HG03097 (cell line): ENCODE data around the gene SLC7A4.
"Not testable (repeated sequence)": the region's sequence is repeated elsewhere in the genome, so short reads cannot be mapped to it uniquely, and the experiment has no call there.

Experiments
- ATAC-seq: cut with Tn5 transposase; IDR thresholded peaks from one replicate; pipeline ENCODE4 v1.9.1; 2021; ENCODE audit not compliant: unreplicated experiment, low FRiP score

The SLC7A4 gene

DNA sequence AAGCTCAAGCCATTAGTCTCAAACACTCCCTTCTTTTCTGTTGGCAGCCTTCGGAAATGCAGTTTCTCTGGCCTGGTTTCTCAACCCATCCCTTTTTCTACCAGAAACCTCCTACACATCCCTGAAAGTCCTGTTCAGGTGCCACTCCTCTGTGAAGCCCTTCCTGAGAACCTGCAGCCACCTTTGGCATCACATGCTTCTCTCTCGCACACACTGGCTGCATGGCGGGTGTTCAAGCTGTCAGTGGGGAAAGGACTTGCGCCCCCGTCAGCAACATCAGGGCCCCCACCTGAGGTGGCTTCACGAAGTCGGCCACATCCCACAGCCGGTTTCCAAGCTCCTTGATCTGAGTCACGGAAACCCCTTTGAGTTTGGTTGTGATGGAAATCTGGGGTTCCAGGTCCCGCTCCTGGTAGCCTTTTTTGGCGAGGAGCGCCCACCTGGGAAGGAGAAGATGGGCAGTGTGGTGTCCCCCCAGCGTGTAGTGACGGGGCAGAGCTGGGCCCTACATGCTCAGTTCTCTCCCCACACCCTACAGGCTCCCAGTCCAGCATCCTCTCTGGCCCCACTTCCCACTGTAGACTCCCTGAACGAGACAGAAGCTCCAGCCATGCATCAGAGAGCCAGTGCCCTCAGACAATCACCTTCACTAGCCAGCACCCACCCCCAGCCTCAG lies 11.6 kb upstream of the SLC7A4 start:
- no peak for ATAC-seq

DNA sequence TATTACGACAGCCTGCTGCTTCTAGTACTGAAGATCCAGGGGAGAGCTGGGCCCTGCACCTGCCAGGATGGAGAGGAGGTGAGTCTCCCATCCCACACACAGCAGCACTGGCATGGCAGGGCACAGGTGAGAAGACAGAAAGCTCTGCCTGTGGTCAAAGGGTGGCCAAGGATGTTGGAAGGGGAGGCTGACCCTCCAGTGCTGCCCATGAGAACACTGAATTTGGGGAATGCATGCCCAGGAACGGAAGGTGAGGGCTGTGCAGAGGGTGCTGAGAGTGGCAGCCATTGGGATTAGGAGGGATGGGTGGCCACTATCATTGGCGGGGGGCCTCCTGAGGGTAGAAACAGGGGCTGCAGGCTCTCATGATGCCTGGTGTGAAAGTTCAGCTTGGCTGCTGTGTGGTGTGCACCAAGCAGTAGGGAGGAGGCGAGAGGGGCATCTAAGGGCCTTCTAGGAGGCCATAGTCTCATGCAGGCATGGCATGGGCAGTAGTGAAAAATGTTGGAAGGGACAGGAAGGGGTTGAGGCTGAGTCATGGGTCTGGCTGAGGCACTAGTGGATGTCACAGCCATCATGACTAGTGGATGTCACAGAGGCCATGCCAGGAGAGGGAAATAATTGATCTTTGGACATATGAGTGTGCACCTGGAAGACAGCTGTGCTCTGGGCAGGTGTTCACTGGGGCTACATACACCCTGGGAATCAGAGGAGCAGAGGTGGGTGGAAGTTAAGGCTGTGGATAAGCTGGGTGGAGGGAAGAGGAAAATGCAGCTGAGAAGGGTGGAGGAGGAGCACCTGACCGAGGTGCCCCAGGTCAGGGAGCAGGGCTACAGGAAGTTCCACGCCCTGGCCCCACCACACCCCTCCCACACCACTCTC lies 10.9 kb upstream of the SLC7A4 start:
- ATAC-seq: no peak

DNA sequence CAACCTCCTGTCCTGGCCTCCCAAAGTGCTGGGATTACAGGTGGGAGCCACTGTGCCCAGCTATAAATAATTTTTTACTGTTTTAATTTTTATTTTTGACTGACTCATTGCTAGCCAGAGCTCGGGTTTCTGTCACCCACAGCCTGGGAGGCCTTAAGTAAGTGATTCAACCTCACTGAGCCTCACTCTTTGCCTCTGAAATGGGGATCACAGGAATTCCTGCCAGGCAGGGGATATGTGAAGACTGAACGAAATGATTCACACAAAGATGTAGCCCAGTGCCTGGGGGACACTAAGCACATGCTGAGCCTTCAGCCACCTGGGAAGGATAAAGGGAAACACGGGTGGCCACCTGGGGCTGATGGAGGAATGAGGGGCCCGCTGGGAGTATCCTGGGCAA lies 9.6 kb upstream of the SLC7A4 start:
- no peak for ATAC-seq

DNA sequence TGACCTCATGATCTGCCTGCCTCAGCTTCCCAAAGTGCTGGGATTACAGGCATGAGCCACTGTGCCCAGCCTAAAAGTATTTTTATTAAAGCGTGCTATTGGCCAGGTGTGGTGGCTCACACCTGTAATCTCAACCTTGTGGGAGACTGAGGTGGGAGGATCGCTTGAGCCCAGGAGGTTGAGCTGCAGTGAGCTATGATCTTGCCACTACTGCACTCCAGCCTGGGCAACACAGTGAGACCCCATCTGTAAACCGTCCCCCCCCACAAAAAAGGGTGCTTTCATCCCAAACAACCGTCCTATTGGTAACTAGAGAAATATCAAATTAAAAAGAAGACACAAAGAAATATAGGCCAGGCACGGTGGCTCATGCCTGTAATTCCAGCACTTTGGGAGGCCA lies 6.8 kb upstream of the SLC7A4 start:
- not testable (repeated sequence) for ATAC-seq

DNA sequence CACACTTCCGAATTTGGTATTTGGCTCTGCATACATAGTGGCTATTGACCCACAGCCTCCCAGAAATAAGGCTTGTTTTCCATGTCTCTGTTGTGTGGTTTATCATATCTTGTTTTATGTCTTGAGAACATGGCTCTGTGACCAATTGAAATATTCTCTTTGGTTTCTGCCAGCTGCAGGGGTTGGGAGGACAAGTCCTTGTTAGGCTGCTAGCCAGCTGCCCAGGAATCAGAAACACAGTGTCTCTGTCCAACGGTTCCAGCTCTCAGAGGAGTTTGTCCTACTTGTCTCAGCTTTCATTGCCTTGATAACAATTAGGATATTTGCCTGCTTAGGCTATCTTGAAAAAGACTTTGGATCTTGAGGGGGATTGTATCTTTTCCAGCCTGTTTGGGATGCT lies 6.0 kb upstream of the SLC7A4 start:
- ATAC-seq: no peak

DNA sequence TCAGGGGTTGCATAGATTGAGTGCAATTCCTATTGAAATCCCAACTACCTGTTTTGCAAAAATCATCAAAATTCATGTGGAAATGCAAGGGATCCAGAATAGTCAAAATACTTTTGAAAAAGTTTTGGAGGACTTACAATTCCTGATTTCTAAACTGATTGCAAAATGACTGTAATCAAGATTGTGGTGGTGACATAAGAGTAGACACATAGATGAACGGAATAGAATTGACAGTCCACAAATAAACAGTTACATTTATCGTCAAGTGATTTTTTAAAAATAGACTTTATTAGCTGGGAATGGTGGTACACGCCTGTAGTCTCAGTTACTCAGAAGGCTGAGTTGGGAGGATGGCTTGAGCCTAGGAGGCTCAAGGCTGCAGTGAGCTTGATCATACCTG lies 2.6 kb upstream of the SLC7A4 start:
- ATAC-seq: no peak

DNA sequence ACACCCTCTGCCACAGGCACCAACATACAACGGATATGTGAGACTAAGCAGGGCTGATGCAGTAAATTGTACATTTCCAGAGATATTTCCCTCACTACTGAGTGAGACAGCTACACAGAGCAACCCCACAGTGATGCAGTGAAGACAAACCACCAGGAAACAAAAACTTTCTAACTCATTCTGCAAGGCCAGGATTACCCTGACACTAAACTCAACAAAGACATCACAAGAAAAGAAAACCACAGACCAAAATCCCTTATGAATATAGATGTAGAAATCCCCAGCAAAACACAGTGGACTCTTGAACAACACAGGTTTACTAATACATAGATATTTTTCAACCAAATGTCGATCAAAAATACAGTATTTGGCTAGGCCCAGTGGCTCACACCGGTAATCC lies 1.5 kb upstream of the SLC7A4 start:
- no peak for ATAC-seq

DNA sequence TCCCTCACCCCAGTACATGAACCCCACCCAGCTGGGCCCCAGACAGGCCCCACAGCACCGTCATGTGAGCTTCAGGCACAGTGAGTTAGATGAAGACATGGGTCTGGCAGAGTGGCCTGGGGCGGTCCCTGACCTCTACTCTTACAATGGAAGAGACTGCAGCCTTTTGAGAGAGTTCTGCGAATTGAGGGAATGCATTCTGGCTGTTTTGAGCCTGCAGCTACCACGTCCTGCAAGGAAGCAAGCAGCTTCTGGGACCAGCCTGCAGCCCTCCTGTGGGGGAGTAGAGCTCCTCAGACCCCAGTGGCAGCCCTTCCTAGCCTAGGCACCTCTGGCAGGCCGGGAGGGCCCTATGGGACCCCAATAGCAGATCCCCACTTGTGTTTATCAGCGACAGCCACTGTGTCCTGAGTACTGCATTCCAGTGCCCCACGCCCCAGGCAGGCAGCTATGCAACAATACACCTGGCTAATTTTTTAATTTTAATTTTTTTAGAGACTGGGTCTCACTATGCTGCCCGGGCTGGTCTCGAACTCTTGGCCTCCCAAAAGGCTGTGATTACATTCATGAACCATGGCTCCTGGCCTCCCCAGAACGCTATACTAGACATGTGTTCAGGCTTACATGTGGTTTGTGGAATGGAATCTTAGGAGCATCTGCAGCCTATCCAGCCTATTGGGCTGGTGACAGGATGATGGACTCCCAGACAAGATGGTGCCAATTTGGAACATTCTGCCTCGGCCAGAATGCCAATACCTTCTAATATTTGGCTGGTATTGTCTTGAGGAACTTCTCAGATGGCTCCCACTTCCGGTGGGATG lies 717 bp upstream of the SLC7A4 start:
- no peak for ATAC-seq

DNA sequence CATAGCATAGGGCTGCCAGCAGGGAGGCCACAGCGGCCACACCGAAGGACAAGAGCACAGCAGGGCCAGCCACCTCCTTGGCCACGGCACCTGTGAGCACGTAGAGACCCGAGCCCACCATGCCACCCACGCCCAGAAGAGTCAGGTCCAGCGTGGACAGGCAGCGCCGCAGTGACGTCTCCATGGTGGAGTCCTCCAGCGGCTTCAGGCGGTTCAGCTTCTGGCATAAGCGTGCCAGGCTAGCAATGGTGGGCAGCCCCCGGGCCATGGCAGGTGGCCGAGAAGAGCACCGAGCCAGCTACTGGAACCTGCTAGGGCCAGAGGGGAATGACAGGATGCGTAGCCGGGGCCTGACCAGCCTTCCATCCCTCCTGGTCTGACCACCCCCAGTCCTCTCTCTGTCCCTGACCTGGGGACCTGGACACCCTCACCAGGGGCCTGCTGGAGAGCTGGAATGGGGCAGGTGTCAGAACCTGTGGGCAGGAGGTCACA lies 770 bp downstream of the SLC7A4 start:
- ATAC-seq: no peak

DNA sequence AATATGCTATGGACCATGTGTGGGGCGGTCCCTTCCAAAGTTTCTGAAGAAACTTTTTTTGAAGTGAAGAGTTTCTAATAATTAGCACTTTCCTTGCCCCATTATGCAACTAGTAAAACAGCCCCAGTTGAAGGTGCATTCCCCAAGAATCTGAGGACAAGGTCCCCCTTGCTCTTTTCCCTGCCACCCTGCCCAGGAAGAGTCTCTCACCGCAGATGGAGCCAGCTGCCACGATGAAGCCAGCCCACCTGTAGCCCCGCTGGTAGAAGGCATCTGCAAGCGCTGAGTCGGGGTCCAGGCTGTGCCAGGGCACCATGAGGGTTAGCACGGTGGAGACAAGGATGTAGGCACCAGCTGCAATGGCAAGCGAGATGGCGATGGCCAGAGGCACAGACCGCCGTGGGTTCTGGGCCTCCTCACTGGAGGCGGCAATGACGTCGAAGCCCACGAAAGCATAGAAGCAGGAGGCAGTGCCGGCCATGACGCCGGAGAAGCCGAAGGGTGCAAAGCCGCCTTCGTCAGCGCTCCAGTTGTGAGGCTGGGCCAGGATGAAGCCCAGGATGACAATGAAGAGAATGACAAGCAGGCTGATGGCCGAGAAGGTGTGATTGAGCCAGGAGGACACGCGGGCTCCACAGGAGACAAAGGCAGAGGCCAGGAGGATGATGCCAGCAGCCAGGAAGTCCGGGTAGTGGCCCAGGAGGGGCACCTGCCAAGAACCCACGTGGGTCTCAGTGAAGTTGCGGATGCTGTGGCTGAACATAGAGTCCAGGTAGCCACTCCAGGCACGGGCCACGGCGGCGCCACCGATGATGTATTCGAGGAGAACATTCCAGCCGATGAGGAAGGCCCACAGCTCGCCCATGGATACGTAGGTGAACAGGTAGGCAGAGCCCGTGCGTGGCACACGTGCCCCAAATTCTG lies 1.5 kb downstream of the SLC7A4 start:
- no peak for ATAC-seq

DNA sequence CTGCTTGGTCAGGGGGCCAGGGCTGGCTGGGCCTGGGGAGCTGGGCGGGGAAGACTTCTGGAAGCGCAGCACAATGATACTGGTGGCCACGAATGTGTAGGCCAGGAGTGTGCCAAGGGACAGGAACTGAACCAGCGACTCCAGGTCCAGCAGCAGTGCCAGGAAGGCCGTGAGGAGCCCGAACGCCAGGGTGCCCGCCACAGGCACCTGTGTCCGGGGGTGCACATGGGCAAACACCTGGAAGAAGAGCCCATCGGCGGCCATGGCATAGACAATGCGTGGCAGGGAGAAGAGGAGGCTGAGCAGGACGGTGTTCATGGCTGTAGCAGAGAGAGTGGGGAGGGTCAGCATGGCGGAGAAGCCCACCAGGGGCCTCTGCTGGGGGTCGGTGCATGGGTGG lies 2.3 kb downstream of the SLC7A4 start:
- no peak for ATAC-seq

DNA sequence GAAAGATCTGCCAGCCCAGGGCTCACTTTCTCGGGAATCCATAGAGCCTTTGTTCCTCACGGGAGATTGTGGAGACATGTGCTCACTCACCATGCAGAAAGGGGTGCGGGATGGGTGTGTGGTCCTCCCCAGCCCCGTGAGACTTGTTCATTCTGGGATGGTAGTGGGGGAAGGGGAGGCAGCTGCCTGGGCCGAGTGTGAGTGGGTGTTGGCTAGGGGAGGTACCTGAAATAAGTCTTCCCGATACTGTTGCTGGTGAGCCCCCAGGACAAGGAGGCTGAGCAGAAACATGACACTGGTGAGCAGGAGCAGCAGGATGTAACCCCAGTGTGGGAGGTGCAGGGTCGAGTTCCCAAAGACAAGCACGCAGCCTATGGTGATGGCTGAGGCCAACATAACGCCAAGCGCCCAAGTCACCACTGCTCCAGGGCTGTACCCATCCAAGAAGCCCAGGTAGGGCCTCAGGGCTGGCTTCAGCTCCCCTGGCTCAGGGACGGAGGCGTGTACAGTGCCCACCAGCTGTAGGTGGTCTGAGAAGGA lies 2.8 kb downstream of the SLC7A4 start:
- ATAC-seq: no peak

DNA sequence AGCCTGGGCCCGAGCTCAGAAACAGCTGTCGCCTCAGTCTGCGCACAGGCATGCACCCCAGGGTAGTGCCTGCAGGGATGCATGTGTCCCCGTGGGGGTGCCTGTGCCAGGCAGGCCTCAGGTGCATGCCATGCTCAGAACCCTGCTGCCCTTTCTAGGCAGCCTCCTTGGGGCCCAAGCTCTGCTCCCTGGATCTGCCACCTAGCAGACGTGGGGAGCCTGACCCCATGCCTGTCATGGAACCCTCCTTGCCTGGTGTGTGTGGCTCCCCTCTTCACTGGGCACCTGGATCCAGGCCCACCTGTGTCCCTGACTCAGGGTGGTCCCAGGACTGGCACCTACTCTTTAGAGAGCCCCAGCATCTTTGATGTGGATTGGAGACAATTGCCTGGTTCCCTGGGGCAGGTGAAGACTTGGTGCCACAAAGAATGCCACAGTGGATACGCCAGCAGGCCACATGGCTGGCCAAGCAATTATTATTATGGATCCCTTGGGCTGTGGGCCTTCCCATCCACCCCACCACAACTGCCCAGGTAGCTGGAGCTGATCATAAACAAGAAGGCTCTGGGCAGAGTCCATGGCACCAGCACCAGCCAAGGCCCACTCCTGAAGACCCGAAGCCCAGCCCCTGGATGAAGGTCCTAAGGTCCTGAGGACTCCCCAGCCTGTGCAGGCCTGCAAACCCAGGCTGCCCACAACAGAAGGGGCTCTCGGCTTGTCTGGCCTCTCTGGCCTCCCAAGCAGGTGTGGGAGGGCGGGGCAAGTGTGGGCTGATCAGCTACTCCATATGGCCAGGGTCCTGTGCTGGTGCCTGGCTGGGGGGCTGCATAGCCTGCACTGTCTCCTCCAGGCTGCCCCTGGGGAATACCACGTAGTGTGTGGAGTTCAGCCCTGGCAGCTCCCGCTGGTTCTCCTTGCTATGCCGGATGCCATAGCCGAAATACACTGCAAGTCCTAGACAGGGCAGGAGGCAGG lies 3.8 kb downstream of the SLC7A4 start:
- no peak for ATAC-seq

DNA sequence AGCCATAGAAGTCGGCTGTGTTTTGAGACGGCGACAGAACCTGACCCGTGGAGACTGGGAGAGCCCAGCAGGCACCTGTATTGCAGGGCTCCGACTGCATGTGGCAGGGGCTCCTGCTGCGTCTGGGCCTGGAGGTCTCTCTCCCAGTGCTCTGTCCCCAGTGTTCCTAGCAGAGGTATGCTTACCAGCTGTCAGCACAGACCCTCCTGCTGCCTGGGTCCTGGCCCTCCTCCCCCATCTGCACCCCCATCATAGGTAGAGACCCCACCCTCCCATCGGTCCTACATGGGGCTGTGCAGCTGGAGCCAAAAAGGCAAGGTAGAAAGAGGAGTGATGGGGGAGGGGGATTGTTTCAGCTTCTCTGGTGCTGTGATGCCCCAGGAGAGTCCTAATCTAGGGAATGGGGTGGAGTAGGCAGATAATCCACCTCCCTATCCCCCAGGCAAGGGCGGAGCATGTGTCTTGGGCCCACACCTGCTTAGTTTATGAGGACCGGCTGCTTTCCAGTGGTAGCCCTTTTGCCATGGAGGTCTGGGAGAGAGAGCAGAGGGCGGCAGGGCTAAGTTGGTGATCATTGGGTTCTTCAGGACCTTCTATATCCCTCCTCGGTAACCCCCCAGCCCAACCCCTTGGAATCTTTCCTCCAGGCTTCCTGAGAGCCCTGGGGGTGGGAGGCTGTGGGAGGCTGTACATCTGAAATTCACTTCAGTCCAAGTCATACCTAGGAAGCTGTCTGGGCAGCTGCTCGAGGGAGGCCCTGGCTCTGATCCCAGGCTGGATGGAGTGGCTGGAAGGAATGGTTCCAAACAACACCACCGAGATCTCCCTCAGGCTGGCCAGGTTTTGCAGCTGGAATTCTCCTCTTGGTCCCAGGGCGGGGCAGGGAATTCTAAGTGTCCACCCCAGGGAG lies 5.3 kb downstream of the SLC7A4 start:
- no peak for ATAC-seq

DNA sequence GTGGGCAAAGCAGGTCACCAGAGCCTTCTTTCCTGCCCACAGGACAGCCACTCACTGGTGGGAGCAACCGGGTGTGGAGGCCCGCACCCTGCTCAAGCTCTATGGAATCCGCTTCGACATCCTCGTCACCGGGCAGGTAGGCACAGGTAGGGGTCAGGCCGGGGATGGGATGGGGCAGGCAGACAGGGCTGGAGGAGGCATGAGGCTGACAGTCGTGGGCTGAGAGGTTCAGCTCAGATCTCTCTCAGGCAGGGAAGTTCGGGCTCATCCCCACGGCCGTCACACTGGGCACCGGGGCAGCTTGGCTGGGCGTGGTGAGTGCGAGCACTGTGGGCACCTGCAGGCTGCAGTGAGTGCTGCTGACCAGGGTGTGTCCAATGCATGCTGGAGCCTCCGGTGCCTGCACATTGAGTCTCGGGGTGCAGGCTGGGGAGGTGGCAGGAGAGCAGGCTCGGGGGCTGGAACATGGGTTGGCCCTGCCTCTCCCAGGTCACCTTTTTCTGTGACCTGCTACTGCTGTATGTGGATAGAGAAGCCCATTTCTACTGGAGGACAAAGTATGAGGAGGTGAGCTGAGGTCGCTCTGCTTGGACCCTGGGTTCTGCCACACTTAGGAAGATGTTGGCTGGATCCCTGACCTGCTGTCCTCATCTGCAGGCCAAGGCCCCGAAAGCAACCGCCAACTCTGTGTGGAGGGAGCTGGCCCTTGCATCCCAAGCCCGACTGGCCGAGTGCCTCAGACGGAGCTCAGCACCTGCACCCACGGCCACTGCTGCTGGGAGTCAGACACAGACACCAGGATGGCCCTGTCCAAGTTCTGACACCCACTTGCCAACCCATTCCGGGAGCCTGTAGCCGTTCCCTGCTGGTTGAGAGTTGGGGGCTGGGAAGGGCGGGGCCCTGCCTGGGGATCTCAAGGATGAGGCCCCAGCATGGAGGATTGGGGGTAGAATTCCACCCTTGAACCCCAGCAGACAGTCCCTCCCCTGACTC lies 6.3 kb downstream of the SLC7A4 start:
- ATAC-seq: no peak

DNA sequence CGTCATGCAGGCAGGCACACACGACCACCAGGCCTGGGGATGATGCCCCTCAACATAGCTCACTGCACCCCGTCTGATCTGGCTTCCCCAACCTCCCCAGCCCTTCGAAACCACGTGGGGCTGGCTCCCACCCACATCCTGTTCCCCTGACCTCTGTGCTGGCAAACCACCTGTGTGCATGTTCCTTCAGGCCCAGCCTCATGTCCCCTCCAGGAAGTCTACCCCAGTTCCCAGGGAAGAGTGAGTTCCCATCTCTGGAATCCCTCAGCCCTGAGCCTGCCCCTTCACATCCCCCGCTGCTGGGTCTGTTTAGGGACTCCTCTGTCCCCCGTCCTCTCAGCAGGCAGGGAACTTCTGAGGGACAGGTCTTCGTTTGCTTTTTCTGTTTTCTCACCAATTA lies 7.1 kb downstream of the SLC7A4 start:
- no peak for ATAC-seq
